HEK293 (cell line): ENCODE data around the gene TRABD2A.

Source experiments
- MYNN ChIP-seq: fragments of 450-650 bp; formaldehyde crosslinking; IDR thresholded peaks from 2 replicates; pipeline ENCODE4 v1.5.1; 2016; ENCODE audit warnings: missing biosample characterization, missing genetic modification characterization, borderline replicate concordance
- OSR2 ChIP-seq: fragments of 450-650 bp; formaldehyde crosslinking; IDR thresholded peaks from 2 replicates; pipeline ENCODE4 v1.5.1; 2016; ENCODE audit warnings: missing biosample characterization, missing genetic modification characterization
- ZNF274 ChIP-seq, 2 experiments: fragments of 200-500 bp in 1 of 2; fragments of 450-650 bp in 1 of 2; sonication (Bioruptor generic) in 1 of 2; formaldehyde crosslinking in 1 of 2; IDR thresholded peaks; 2 replicates each; pipeline versions ENCODE4 v1.5.1 to v1.6.1; 2014 to 2016; ENCODE audit warnings: borderline replicate concordance in 1 of 2, inconsistent platforms in 1 of 2, low read length in 1 of 2, missing biosample characterization in 1 of 2, missing genetic modification characterization in 1 of 2
- ZNF555 ChIP-seq: fragments of 450-650 bp; formaldehyde crosslinking; conservative IDR thresholded peaks from 2 replicates; pipeline ENCODE4 v1.5.1; 2017; ENCODE audit warnings: missing biosample characterization, mild to moderate bottlenecking, missing genetic modification characterization, inconsistent platforms
- TF ChIP-seq, protein P1 (sequence below): fragments of 450-650 bp; formaldehyde crosslinking; IDR thresholded peaks from 2 replicates; pipeline ENCODE4 v1.5.1; 2016; ENCODE audit warnings: missing biosample characterization, missing genetic modification characterization
- TF ChIP-seq, protein P2 (sequence below): fragments of 450-650 bp; IDR thresholded peaks from 2 replicates; pipeline ENCODE4 v1.5.1; 2018; ENCODE audit warnings: missing biosample characterization, mild to moderate bottlenecking, missing genetic modification characterization

DNA sequence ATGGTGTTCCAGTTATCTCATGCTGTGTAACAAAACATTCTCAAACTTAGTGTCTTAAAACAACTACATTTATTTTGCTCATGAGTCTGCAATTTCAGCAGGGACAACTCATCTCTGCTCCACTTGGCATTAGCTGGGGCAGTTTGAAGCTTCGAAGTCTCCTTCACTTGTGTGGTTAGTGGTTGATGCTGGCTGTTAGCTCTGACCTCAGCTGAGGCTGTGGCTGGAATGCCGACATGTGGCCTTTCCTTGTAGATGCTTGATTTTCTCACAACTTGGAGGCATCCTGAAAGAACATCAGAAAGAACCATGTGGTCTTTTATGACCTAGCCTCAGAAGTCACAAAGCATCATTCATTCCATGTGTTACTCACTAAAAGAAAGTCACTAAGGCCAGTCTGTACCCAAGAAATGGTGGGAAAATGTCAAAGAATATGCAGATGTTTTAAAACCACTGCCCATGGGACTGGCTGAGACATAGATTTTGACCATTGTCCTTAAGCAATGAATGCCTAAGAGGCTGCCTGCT is 20.8 kb upstream of the TRABD2A start:
- TF ChIP-seq, protein P1, sequence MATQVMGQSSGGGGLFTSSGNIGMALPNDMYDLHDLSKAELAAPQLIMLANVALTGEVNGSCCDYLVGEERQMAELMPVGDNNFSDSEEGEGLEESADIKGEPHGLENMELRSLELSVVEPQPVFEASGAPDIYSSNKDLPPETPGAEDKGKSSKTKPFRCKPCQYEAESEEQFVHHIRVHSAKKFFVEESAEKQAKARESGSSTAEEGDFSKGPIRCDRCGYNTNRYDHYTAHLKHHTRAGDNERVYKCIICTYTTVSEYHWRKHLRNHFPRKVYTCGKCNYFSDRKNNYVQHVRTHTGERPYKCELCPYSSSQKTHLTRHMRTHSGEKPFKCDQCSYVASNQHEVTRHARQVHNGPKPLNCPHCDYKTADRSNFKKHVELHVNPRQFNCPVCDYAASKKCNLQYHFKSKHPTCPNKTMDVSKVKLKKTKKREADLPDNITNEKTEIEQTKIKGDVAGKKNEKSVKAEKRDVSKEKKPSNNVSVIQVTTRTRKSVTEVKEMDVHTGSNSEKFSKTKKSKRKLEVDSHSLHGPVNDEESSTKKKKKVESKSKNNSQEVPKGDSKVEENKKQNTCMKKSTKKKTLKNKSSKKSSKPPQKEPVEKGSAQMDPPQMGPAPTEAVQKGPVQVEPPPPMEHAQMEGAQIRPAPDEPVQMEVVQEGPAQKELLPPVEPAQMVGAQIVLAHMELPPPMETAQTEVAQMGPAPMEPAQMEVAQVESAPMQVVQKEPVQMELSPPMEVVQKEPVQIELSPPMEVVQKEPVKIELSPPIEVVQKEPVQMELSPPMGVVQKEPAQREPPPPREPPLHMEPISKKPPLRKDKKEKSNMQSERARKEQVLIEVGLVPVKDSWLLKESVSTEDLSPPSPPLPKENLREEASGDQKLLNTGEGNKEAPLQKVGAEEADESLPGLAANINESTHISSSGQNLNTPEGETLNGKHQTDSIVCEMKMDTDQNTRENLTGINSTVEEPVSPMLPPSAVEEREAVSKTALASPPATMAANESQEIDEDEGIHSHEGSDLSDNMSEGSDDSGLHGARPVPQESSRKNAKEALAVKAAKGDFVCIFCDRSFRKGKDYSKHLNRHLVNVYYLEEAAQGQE, result no peak
- TF ChIP-seq MYNN (no peak), OSR2 (tag by site-specific recombination) (no peak), ZNF555 (tag by site-specific recombination) (no peak), ZNF274 (IDR thresholded peaks at IDR 0.05; ENCODE audit: low read length) (no peak), ZNF274 (tag by site-specific recombination; IDR thresholded peaks at IDR 0.05; ENCODE audit: borderline replicate concordance) (no peak)
- TF ChIP-seq, protein P2, sequence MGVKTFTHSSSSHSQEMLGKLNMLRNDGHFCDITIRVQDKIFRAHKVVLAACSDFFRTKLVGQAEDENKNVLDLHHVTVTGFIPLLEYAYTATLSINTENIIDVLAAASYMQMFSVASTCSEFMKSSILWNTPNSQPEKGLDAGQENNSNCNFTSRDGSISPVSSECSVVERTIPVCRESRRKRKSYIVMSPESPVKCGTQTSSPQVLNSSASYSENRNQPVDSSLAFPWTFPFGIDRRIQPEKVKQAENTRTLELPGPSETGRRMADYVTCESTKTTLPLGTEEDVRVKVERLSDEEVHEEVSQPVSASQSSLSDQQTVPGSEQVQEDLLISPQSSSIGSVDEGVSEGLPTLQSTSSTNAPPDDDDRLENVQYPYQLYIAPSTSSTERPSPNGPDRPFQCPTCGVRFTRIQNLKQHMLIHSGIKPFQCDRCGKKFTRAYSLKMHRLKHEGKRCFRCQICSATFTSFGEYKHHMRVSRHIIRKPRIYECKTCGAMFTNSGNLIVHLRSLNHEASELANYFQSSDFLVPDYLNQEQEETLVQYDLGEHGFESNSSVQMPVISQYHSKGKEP (tag by site-specific recombination), result no peak
